Endodermal cell (in vitro differentiated cells): ENCODE results near the gene ADD1. TPM values are rescaled to one million over a fixed set of nuclear protein-coding genes. Genes with fewer than 3 reads are reported as not detected.

Experiments
- DNase-seq: peaks from one replicate; pipeline ENCODE4 v3.0.0-alpha.2; 2017
- H3K27ac ChIP-seq: 2 replicates; pipeline ENCODE4 v1.5.1; 2013; ENCODE audit warnings: mild to moderate bottlenecking, low read depth, low read length, moderate library complexity
- H3K27me3 ChIP-seq: 2 replicates; pipeline ENCODE4 v1.6.1; 2013; ENCODE audit warnings: mild to moderate bottlenecking, low read length, moderate library complexity; ENCODE audit not compliant: insufficient read depth, control insufficient read depth, poor library complexity, severe bottlenecking
- H3K36me3 ChIP-seq: 2 replicates; pipeline ENCODE4 v1.7.0; 2013; ENCODE audit warnings: mild to moderate bottlenecking, low read length, moderate library complexity; ENCODE audit not compliant: control insufficient read depth, insufficient read depth
- H3K4me1 ChIP-seq: one replicate; pipeline ENCODE4 v1.7.0; 2013; ENCODE audit warnings: low read length; ENCODE audit not compliant: control insufficient read depth, insufficient read depth
- H3K4me3 ChIP-seq: 2 replicates; pipeline ENCODE4 v1.5.1; 2013; ENCODE audit warnings: mild to moderate bottlenecking, low read length, moderate library complexity
- H3K9ac ChIP-seq: 2 replicates; pipeline ENCODE4 v1.6.1; 2013; ENCODE audit warnings: mild to moderate bottlenecking, low read length, moderate library complexity; ENCODE audit not compliant: poor library complexity, severe bottlenecking; ENCODE audit errors: extremely low read depth
- H3K9me3 ChIP-seq: 2 replicates; pipeline ENCODE4 v1.6.1; 2013; ENCODE audit warnings: mild to moderate bottlenecking, low read length, moderate library complexity; ENCODE audit not compliant: control insufficient read depth
- H3K27ac Mint-ChIP-seq: 2 replicates; pipeline ENCODE4 v1.8.0; 2020; ENCODE audit warnings: mixed read lengths
- H3K27me3 Mint-ChIP-seq: 2 replicates; pipeline ENCODE4 v1.8.0; 2021; ENCODE audit warnings: mild to moderate bottlenecking, mixed read lengths; ENCODE audit not compliant: insufficient read depth
- H3K36me3 Mint-ChIP-seq: 2 replicates; pipeline ENCODE4 v1.8.0; 2020; ENCODE audit warnings: low read depth, mixed read lengths
- H3K4me1 Mint-ChIP-seq: 2 replicates; pipeline ENCODE4 v1.8.0; 2020; ENCODE audit warnings: mixed read lengths
- H3K4me3 Mint-ChIP-seq: 2 replicates; pipeline ENCODE4 v1.8.0; 2020; ENCODE audit warnings: mild to moderate bottlenecking, moderate library complexity, mixed read lengths
- H3K9me3 Mint-ChIP-seq: 2 replicates; pipeline ENCODE4 v1.8.0; 2020; ENCODE audit warnings: mild to moderate bottlenecking, mixed read lengths
- CTCF ChIP-seq: fragments of 200-600 bp; sonication (generic); conservative IDR thresholded peaks from 2 replicates; pipeline ENCODE4 v1.5.0; 2021; ENCODE audit warnings: antibody characterized with exemption, mild to moderate bottlenecking
- WGBS, 2 experiments: methylation state at CpG; one replicate each; pipeline versions ENCODE4 v1.1.5 to v1.1.7; 2013; ENCODE audit warnings: missing lambda C conversion rate in 2 of 2, mixed read lengths in 1 of 2; ENCODE audit not compliant: insufficient coverage in 1 of 2, insufficient read length in 1 of 2; 5-methylcytosine and 5-hydroxymethylcytosine counted together
- total RNA-seq, 2 donors: library from RNA; stranded (reverse); fragmentation: NEBNext Ultra II Directional in 1 of 2; extraction: Animal tissue kit (Norgen Biotek cat#: 25700) in 1 of 2; gene quantifications; 2 replicates in 1 of 2; 3 replicates in 1 of 2; pipeline ENCODE4 v1.2.1, GENCODE V29; 2021

ADD1 gene
- total RNA-seq, 2 donors from 2014 or later: 231 to 257 TPM

- H3K27me3 Mint-ChIP-seq: no peaks in the 10 kb centered on the region
- H3K27ac Mint-ChIP-seq: no peak overlapping the region
- Histone ChIP-seq H3K9me3 (no peaks in the 10 kb centered on the region), H3K27me3 (no peaks in the 10 kb centered on the region), H3K9ac (no peak overlapping the region), H3K4me1 (no peaks in the 10 kb centered on the region), H3K27ac (no peak overlapping the region), H3K36me3 (peaks cover 20% of the 10 kb centered on the region), H3K4me3 (no peak overlapping the region)
- WGBS, 2 experiments: 93 to 94% methylated on average over 32 to 37 of the region's 37 CpGs
- H3K9me3 Mint-ChIP-seq: no peaks in the 10 kb centered on the region
- H3K36me3 Mint-ChIP-seq: peaks cover 47% of the 10 kb centered on the region
- TF ChIP-seq CTCF: no peak
- peak; percentile 35 for DNase-seq
- H3K4me3 Mint-ChIP-seq: no peak overlapping the region
- no peaks in the 10 kb centered on the region for H3K4me1 Mint-ChIP-seq
Measured at GRCh38 chr4:2830632-2831610, 12.7 kb upstream of the ADD1 start.

- H3K4me1 ChIP-seq: no peaks in the 10 kb centered on the region
- Mint-ChIP-seq H3K36me3 (peaks cover 44% of the 10 kb centered on the region), H3K4me3 (no peak overlapping the region), H3K27ac (no peak overlapping the region), H3K27me3 (no peaks in the 10 kb centered on the region), H3K4me1 (no peaks in the 10 kb centered on the region), H3K9me3 (no peaks in the 10 kb centered on the region)
- no peak for TF ChIP-seq CTCF
- peak; percentile 35 for DNase-seq
- no peak overlapping the region for H3K4me3 ChIP-seq
- 94 to 97% methylated on average over 32 to 35 of the region's 36 CpGs for WGBS, 2 experiments
- no peak overlapping the region for H3K9ac ChIP-seq
- no peaks in the 10 kb centered on the region for H3K9me3 ChIP-seq
- H3K27me3 ChIP-seq: no peaks in the 10 kb centered on the region
- peaks cover 27% of the 10 kb centered on the region for H3K36me3 ChIP-seq
- H3K27ac ChIP-seq: no peak overlapping the region
Measured at GRCh38 chr4:2831611-2832308, 11.9 kb upstream of the ADD1 start.

GRCh38 chr4:2832309-2832980, 11.2 kb upstream of the ADD1 start:
- Mint-ChIP-seq H3K4me3 (no peak overlapping the region), H3K27me3 (no peaks in the 10 kb centered on the region)
- H3K4me1 ChIP-seq: no peaks in the 10 kb centered on the region

More at GRCh38 chr4:2832309-2832980, 11.2 kb upstream of the ADD1 start:
- no peaks in the 10 kb centered on the region for H3K9me3 Mint-ChIP-seq
- no peak overlapping the region for H3K27ac Mint-ChIP-seq
- WGBS, 2 experiments: 95% methylated on average over 8 to 20 of the region's 20 CpGs
- Histone ChIP-seq H3K27ac (no peak overlapping the region), H3K9me3 (no peaks in the 10 kb centered on the region), H3K4me3 (no peak overlapping the region), H3K27me3 (no peaks in the 10 kb centered on the region), H3K9ac (no peak overlapping the region), H3K36me3 (peaks cover 27% of the 10 kb centered on the region)
- peak; percentile 28 for DNase-seq
- no peak for TF ChIP-seq CTCF
- H3K4me1 Mint-ChIP-seq: peaks cover 5% of the 10 kb centered on the region
- peaks cover 37% of the 10 kb centered on the region for H3K36me3 Mint-ChIP-seq
